GM23338 (cell line): ENCODE results near the gene TSPAN32. TPM values are rescaled to one million over a fixed set of nuclear protein-coding genes. Genes with fewer than 3 reads are reported as not detected.

Experiments
- ATAC-seq: fragments of 200-7000 bp; cut with Tn5 transposase; 3 replicates; pipeline ENCODE4 v1.9.1; 2020
- DNase-seq: peaks from one replicate; pipeline ENCODE4 v3.0.0-alpha.2; 2015; ENCODE audit warnings: low spot score
- H2AFZ ChIP-seq: fragments of 200-600 bp; sonication (generic); 2 replicates; pipeline ENCODE4 v1.8.0; 2016; ENCODE audit warnings: antibody characterized with exemption, mild to moderate bottlenecking, moderate library complexity
- H3F3A ChIP-seq: fragments of 200-600 bp; sonication (generic); replicated peaks from 2 replicates; pipeline ENCODE4 v1.8.0; 2017; ENCODE audit warnings: antibody characterized with exemption, mixed run types, low read depth
- H3K27ac ChIP-seq: fragments of 200-600 bp; sonication (generic); 2 replicates; pipeline ENCODE4 v1.6.1; 2016; ENCODE audit warnings: low read depth
- H3K27me3 ChIP-seq: fragments of 200-600 bp; sonication (generic); 2 replicates; pipeline ENCODE4 v1.8.0; 2016; ENCODE audit warnings: mild to moderate bottlenecking, mixed run types, moderate library complexity; ENCODE audit not compliant: insufficient read depth
- H3K36me3 ChIP-seq: fragments of 200-600 bp; sonication (generic); 2 replicates; pipeline ENCODE4 v1.8.0; 2016; ENCODE audit warnings: mild to moderate bottlenecking; ENCODE audit not compliant: insufficient read depth
- H3K4me1 ChIP-seq: fragments of 200-600 bp; sonication (generic); 2 replicates; pipeline ENCODE4 v1.8.0; 2016; ENCODE audit warnings: mild to moderate bottlenecking, moderate library complexity; ENCODE audit not compliant: insufficient read depth
- H3K4me2 ChIP-seq: fragments of 200-600 bp; sonication (generic); 2 replicates; pipeline ENCODE4 v1.7.1; 2017; ENCODE audit warnings: mixed run types
- H3K4me3 ChIP-seq: fragments of 200-600 bp; sonication (generic); 2 replicates; pipeline ENCODE4 v1.6.1; 2016; ENCODE audit warnings: mixed run types
- H3K79me2 ChIP-seq: fragments of 200-600 bp; sonication (generic); replicated peaks from 2 replicates; pipeline ENCODE4 v1.8.0; 2017; ENCODE audit warnings: mild to moderate bottlenecking; ENCODE audit not compliant: insufficient read depth
- H3K9me2 ChIP-seq: fragments of 200-600 bp; sonication (generic); 2 replicates; pipeline ENCODE4 v1.8.0; 2017; ENCODE audit not compliant: insufficient read depth
- H4K20me1 ChIP-seq: fragments of 200-600 bp; sonication (generic); replicated peaks from 2 replicates; pipeline ENCODE4 v1.8.0; 2017; ENCODE audit warnings: mild to moderate bottlenecking; ENCODE audit not compliant: insufficient read depth
- H3K27ac Mint-ChIP-seq: 2 replicates; pipeline ENCODE4 v1.8.0; 2020; ENCODE audit warnings: inconsistent platforms, mild to moderate bottlenecking, moderate library complexity, mixed read lengths
- H3K27me3 Mint-ChIP-seq: 3 replicates; pipeline ENCODE4 v1.8.0; 2022; ENCODE audit warnings: low read depth, mild to moderate bottlenecking, moderate library complexity, mixed read lengths, inconsistent platforms; ENCODE audit not compliant: insufficient read depth, poor library complexity
- H3K36me3 Mint-ChIP-seq: 3 replicates; pipeline ENCODE4 v1.8.0; 2021; ENCODE audit warnings: low read depth, mild to moderate bottlenecking, inconsistent platforms, moderate library complexity, mixed read lengths
- H3K4me1 Mint-ChIP-seq: 3 replicates; pipeline ENCODE4 v1.8.0; 2020; ENCODE audit warnings: mild to moderate bottlenecking, inconsistent platforms, mixed read lengths
- H3K4me3 Mint-ChIP-seq: 3 replicates; pipeline ENCODE4 v1.8.0; 2021; ENCODE audit warnings: moderate library complexity, mild to moderate bottlenecking, inconsistent platforms, mixed read lengths
- H3K9me3 Mint-ChIP-seq: 3 replicates; pipeline ENCODE4 v1.8.0; 2020; ENCODE audit warnings: moderate library complexity, mild to moderate bottlenecking, inconsistent platforms, mixed read lengths
- CREB1 ChIP-seq: fragments of 250-450 bp; sonication (Bioruptor Pico); IDR thresholded peaks from 2 replicates; pipeline ENCODE4 v1.5.0; 2020; ENCODE audit warnings: low read depth, mild to moderate bottlenecking, moderate library complexity
- CTCF ChIP-seq, 2 experiments: fragments of 200-600 bp in 1 of 2; sonication (generic) in 1 of 2; conservative IDR thresholded peaks; 2 replicates each; pipeline versions ENCODE4 v1.5.1 to v1.6.1; 2016 to 2017; ENCODE audit warnings: antibody characterized with exemption in 2 of 2, low read depth in 2 of 2, mild to moderate bottlenecking in 2 of 2, moderate library complexity in 1 of 2
- ETS1 ChIP-seq: IDR thresholded peaks from 2 replicates; pipeline ENCODE4 v1.6.1; 2016; ENCODE audit warnings: antibody characterized with exemption
- EZH2 ChIP-seq: fragments of 200-600 bp; sonication (generic); IDR thresholded peaks from one replicate; pipeline ENCODE4 v1.8.0; 2017; ENCODE audit warnings: antibody characterized with exemption, mild to moderate bottlenecking, low read depth; ENCODE audit not compliant: unreplicated experiment
- JUNB ChIP-seq: IDR thresholded peaks from one replicate; pipeline ENCODE4 v1.6.1; 2016; ENCODE audit warnings: antibody characterized with exemption; ENCODE audit not compliant: unreplicated experiment
- POLR2AphosphoS5 ChIP-seq: IDR thresholded peaks from 2 replicates; pipeline ENCODE4 v1.6.1; 2016; ENCODE audit warnings: antibody characterized with exemption, low read depth
- REST ChIP-seq: IDR thresholded peaks from one replicate; pipeline ENCODE4 v1.6.1; 2018; ENCODE audit warnings: antibody characterized with exemption; ENCODE audit not compliant: unreplicated experiment
- ZNF114 ChIP-seq: fragments of 250-450 bp; sonication (Bioruptor Pico); IDR thresholded peaks from 2 replicates; pipeline ENCODE4 v1.5.0; 2020; ENCODE audit warnings: mild to moderate bottlenecking, moderate library complexity
- ZNF331 ChIP-seq: fragments of 250-450 bp; sonication (Bioruptor Pico); IDR thresholded peaks from 2 replicates; pipeline ENCODE4 v1.5.0; 2020; ENCODE audit warnings: low read depth, mild to moderate bottlenecking, moderate library complexity
- polyA plus RNA-seq: library from polyadenylated mRNA; unstranded; fragments of >200 nt; fragmentation: Nextera tagmentation; extraction: Ambion mirVana; gene quantifications from 2 replicates; pipeline ENCODE4 v1.2.1, GENCODE V29; 2016
- total RNA-seq: library from RNA; depleted of rRNA; stranded (reverse); fragments of >200 nt; shearing (Covaris generic); gene quantifications from 2 replicates; pipeline ENCODE4 v1.2.3, GENCODE V29; 2014

The TSPAN32 gene
- total and polyA plus RNA-seq, 2 experiments from 2014 or later: not detected

GRCh38 chr11:2366276-2366675 lies 64.5 kb downstream of the TSPAN32 start (continued):
- TF ChIP-seq ETS1 (no peak), POLR2AphosphoS5 (no peak), REST (no peak), EZH2 (no peak), ZNF331 (no peak), CREB1 (CRISPR knock-in tag) (no peak)

GRCh38 chr11:2366733-2367132 lies 64.9 kb downstream of the TSPAN32 start:
- H3K36me3 ChIP-seq: no peaks in the 10 kb centered on the region
- H3F3A ChIP-seq: no peaks in the 10 kb centered on the region
- no peaks in the 10 kb centered on the region for H3K27me3 ChIP-seq
- H3K4me3 Mint-ChIP-seq: no peak overlapping the region
- no peak overlapping the region for H2AFZ ChIP-seq
- no peak overlapping the region for H3K27ac ChIP-seq
- no peak overlapping the region for H3K4me2 ChIP-seq
- H4K20me1 ChIP-seq: no peaks in the 10 kb centered on the region
- ATAC-seq: no peak
- DNase-seq: no peak
- H3K9me2 ChIP-seq: no peaks in the 10 kb centered on the region
- H3K27me3 Mint-ChIP-seq: peaks cover 9% of the 10 kb centered on the region
- H3K4me1 ChIP-seq: no peaks in the 10 kb centered on the region
- H3K79me2 ChIP-seq: no peaks in the 10 kb centered on the region
- no peak overlapping the region for H3K4me3 ChIP-seq
- no peaks in the 10 kb centered on the region; the same call in 1 of the 3 replicates for H3K9me3 Mint-ChIP-seq
- H3K27ac Mint-ChIP-seq: no peak overlapping the region
- no peaks in the 10 kb centered on the region for H3K4me1 Mint-ChIP-seq
- no peaks in the 10 kb centered on the region; the same call in 2 of the 3 replicates for H3K36me3 Mint-ChIP-seq
- TF ChIP-seq EZH2: no peak
- TF ChIP-seq JUNB: no peak
- TF ChIP-seq CTCF (conservative IDR thresholded peaks at IDR 0.05; ENCODE audit: low read depth in 2 of 2): no peak
- no peak for TF ChIP-seq ZNF114 (CRISPR knock-in tag)
